HG02970 (cell line): Measurements from ENCODE around the gene RBM6.

Experiments used
- ATAC-seq: cut with Tn5 transposase; IDR thresholded peaks from one replicate; pipeline ENCODE4 v1.9.1; 2021; ENCODE audit warnings: mild to moderate bottlenecking, moderate library complexity, moderate number of reproducible peaks; ENCODE audit not compliant: unreplicated experiment, low FRiP score

Gene RBM6

GRCh38 chr3:50124052-50124799 is 184.3 kb downstream of the RBM6 start:
- ATAC-seq = no peak

GRCh38 chr3:50124800-50125178 is 184.8 kb downstream of the RBM6 start:
- ATAC-seq = no peak

- no peak for ATAC-seq
Observed at GRCh38 chr3:50125541-50126286, 185.8 kb downstream of the RBM6 start.

- no peak for ATAC-seq
Observed at GRCh38 chr3:50126287-50127211, 186.6 kb downstream of the RBM6 start.
